Subcutaneous adipose tissue (tissue), 4 donors: ENCODE measurements around the gene AP1G1. TPM values are rescaled to one million over a fixed set of nuclear protein-coding genes. Genes with fewer than 3 reads are reported as not detected.

Source experiments
- CTCF ChIP-seq: fragments of 450-650 bp; IDR thresholded peaks from one replicate; pipeline ENCODE4 v1.5.1; 2016; ENCODE audit warnings: low read depth, mild to moderate bottlenecking, control low read depth, antibody characterized with exemption, moderate library complexity
- total RNA-seq, 4 donors: library from RNA; depleted of rRNA; stranded (reverse); fragments of >200 nt; gene quantifications; one replicate each; pipeline ENCODE4 v1.1.0, GENCODE V29; 2016

Gene AP1G1
- total RNA-seq, 4 donors from 2014 or later: 69.0 to 114 (median 81.2) TPM

GRCh38 chr16:71780521-71781089 is 28.0 kb downstream of the AP1G1 start:
- no peak for TF ChIP-seq CTCF

DNA sequence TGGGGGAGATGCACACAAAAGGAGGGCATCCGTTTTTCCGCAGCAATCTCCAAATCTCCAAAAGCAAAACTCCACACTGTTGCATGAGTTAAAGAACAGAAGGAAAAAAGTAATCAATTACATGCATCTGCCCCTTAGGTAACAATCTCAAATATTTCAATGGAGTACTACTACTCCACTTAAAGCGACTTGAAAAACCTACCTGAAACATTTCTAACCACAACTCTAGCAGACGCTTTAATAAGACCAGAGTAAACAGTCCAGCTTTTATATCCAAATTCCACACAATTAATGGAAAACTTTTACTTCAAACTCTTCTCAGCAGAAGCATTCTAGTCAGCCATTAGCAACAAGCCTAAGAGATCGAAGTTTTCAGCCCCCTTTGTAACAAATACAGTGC is 29.9 kb downstream of the AP1G1 start:
- TF ChIP-seq CTCF: no peak

DNA sequence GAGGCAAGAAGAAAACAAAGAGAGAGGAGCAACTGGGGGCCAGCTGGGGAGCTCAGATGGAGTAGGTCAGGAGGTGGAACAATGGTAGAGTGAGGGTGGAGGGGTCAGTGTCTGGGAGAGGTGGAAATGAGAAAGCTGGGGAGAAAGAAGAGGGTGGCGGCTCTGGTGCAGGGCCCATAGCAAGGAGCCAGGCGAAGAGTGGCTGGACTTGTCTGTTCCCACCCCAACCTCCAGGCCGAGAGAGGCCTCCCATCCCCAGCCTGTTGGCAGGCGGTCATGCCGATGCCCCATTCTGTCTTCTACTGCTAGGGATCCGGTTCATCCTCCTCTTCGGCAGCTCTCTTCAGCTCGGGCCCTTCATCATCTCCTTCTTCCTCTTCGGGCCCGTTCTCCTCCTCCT is 31.3 kb downstream of the AP1G1 start:
- no peak for TF ChIP-seq CTCF

- TF ChIP-seq CTCF: no peak
Measured at GRCh38 chr16:71775949-71776348, 32.7 kb downstream of the AP1G1 start.

GRCh38 chr16:71771571-71771970 is 37.1 kb downstream of the AP1G1 start:
- TF ChIP-seq CTCF: no peak

GRCh38 chr16:71769222-71769621 is 39.4 kb downstream of the AP1G1 start:
- TF ChIP-seq CTCF: no peak

- no peak for TF ChIP-seq CTCF
Measured at GRCh38 chr16:71767060-71767900, 41.4 kb downstream of the AP1G1 start.
